NCI-H446 (cell line): Measurements from ENCODE around the gene KCTD14.
"Not testable (repeated sequence)": the region's sequence is repeated elsewhere in the genome, so short reads cannot be mapped to it uniquely, and the experiment has no call there.

Source experiments
- DNase-seq, 2 experiments: peaks; one replicate each; lab custom pipeline; 2025; lab: John Stamatoyannopoulos, UW

Gene KCTD14

GRCh38 chr11:78046486-78046854 is 23.4 kb upstream of the KCTD14 start:
- DNase-seq: no peak

DNA sequence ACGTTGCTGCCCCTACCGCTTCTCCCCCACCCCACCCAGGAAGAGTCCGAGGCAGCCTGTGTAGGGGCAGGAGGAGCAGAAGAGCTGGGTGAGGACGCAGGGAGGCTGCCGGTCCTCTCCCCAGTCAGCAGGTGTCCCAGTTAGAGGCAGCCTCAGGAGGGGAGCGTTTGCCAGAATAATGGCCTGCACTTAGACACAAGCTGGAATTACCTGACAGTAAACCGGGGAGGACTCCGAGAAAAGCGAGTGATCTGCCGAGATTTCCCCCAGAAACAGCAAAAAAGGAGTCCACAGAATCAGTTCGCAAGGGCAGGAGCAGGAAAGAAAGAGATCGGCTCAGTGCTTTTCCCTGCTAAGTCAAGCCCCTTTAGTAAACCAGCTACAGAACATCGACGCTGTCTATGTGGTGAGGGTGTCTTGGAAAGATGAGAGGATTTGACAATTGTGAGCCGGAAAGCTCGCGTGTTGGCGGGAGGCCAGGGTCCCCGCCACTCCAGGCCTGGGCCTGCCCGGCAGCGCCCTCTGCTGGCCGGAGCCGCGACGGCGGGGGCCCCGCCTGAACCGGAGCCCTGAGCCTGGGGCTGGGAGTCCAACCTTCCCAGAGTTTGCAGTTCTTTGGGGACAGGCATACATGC is 22.9 kb upstream of the KCTD14 start:
- DNase-seq: peak; percentile 73 to 91

GRCh38 chr11:78044706-78045105 is 21.6 kb upstream of the KCTD14 start:
- DNase-seq: no peak

DNA sequence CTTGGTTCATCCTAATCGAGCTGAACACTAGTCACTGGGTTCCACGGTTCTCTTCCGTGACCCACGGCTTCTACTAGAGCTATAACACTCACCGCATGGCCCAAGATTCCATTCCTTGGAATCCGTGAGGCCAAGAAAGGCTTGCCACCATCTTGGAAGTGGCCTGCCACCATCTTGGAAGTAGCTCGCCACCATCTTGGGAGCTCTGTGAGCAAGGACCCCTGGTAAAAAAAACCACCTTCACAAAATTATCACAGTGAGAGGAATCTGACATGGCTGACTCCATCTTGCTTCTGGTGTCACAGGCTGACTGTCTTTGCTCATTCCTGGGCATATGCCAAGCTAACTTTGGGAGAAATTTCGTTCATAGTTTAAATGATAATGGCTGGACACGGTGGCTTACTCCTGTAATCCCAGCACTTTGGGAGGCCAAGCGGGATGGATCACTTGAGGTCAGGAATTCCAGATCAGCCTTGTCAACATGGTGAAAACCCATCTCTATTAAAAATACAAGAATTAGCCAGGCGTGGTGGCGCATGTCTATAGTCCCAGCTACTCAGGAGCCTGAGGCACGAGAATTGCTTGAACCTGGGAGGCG is 18.9 kb upstream of the KCTD14 start:
- no peak for DNase-seq

DNA sequence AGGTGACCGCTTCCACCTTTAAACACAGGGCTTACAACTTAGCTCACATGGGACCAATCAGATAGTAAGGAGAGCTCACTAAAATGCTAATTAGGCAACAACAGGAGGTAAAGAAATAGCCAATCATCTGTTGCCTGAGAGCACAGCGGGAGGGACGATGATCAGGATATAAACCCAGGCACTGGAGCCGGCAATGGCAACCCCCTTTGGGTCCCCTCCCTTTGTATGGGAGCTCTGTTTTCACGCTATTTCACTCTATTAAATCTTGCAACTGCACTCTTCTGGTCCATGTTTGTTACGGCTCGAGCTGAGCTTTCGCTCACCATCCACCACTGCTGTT is 18.3 kb upstream of the KCTD14 start:
- not testable (repeated sequence) for DNase-seq

- DNase-seq: no peak
Measured at GRCh38 chr11:78040691-78041379, 17.8 kb upstream of the KCTD14 start.

DNA sequence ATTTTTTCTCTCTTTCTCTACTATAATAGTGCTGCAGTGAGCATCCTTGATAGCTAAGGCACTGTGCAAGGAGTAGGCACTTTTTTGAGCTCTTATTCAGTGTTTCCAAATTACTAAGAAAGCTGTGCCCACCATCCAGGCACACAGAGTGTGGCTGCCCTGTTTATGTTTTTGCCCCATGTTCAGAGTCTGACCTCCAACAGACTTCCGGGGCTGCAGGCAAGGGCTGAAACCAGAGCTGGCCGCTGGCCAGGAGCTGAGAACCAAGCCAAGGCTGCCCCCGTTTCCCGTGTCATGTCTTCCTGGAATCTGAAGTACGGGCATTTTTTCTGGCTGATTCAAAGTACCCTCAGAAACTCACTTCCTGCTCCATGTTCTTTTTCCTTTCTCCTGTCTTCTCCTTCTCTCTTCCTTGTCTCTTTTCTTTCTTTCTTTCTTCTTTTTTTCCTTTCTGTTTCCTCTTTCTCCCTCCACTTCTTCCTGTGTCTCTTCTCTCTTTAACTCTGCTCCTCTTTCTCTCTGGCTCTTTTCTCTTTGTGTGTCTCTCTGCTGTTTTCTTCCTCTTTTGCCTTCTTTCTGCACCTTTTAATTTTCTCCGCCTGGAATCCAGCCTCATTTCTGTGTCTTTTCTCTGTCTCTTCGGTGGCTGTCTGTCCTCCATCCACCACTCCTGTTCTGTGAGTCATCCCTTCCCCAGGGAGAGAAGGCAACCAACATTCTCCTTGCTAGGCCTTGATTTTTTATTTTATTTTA is 17.0 kb upstream of the KCTD14 start:
- DNase-seq: peak in 1 of 2 experiments; percentile 82

GRCh38 chr11:78039391-78039918 is 16.4 kb upstream of the KCTD14 start:
- no peak for DNase-seq

- DNase-seq: peak in 1 of 2 experiments; percentile 26
Measured at GRCh38 chr11:78038697-78039313, 15.7 kb upstream of the KCTD14 start.

DNA sequence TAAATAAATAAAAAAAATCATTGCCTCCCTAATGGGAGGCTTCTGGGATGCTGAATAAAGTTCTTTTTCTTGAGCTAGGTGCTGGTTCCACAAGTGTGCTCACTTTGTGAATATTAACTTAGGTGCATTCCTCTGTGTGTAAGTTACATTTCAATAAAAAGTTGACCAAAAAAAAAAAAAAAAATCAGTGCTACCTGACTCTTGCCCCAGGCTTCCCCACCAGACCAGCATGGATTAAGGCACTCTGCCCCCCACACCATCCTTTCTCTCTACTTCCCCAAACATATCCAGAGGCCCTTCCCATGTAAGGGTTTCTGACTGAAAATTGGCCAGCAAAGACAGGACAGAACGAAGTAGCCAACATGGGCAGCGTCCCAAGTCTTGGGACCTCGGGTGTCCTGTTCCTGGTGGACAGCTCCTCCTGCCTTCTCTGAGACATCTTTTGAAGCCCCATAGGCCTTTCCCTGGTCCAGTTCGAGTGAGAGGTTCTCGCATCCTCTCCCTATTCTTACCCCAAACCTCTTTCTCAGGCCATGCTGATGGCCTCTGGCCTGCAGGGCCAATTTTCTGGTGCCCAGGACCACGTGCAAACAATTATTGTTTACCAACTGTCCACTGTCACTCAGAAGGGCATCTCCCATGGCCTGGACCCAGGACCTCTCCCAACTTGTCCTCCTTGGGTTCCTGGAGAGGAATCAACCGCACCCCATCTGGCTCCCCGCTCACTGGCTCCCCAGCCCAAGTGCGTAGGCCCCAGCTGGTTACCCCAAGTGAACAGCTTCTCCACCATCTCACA is 14.9 kb upstream of the KCTD14 start:
- DNase-seq: no peak

DNA sequence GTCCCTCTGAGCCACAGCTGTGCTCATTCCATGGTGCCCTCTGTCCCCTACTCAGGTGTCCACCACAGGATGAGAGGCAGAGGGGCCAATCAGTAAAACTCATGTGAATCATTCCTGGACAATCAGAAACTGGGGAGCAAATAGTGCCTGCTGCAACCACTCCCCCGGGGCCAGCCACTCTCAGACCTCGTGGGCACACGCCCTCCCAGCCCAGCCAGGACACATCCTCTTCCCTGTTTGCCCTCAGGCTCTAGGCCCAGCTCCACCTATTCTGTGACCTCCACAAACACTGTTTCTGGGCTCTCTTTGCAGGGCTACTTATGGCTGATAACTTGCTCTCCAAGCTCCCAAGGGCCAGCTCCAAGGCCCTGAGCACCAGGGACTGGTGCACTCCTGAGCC is 14.0 kb upstream of the KCTD14 start:
- DNase-seq: no peak

- no peak for DNase-seq
Measured at GRCh38 chr11:78036313-78036712, 13.2 kb upstream of the KCTD14 start.

DNA sequence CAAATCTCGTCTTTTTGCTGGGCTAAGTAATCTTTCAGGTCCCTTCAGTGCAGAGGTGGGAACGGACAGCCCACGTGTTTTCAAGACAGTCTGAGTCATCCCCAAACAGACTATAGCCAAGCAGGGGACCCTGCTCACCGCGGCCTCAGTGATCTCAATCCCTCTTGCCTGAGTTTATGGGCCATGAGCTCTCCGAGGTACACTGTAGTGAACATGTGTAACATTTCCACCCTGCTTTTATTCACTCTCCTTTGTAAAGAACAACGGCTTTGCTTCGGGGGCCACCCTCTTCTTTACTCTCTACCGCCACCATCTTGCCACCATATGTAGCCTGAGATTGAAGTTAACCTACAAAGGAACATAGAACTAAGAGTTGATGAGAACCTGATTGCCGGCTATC is 11.5 kb upstream of the KCTD14 start:
- no peak for DNase-seq

- DNase-seq: no peak
Measured at GRCh38 chr11:78033040-78033439, 10.0 kb upstream of the KCTD14 start.

GRCh38 chr11:78032090-78032489 is 9.0 kb upstream of the KCTD14 start:
- DNase-seq: peak in 1 of 2 experiments; percentile 85

DNA sequence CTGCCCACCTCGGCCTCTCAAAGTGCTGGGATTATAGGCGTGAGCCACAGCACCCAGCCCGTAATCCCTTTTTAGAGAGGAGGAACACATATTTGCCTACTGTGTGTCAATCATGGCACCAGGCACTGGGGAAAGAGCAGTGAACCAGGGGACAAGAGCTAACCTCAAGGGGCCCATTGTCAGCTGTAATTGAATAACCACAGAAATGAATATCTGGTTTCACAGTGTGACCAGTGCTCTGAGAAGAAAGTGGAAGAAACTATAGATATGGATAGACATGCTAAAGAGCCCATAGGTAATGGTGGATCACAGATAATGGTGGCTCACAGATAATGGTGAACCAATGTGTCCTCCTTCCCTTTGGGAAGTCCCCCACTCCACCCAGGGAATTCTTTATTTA is 8.6 kb upstream of the KCTD14 start:
- DNase-seq: no peak

GRCh38 chr11:78030429-78031325 is 7.6 kb upstream of the KCTD14 start:
- peak; percentile 99 for DNase-seq

DNA sequence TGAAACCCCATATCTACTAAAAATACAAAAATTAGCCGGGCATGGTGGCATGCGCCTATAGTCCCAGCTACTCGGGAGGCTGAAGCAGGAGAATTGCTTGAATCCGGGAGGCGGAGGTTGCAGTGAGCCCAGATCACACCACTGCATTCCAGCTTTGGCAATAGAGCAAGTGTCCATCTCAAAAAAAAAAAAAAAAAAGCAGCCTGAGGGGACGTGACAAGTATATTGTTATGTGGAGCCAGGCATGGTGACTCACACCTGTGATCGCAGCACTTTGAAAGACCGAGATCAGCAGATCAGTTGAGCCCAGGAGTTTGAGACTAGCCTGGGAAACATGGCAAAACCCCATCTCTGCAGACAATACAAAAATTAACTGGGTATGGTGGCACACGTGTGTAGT is 5.3 kb upstream of the KCTD14 start:
- not testable (repeated sequence) for DNase-seq

DNA sequence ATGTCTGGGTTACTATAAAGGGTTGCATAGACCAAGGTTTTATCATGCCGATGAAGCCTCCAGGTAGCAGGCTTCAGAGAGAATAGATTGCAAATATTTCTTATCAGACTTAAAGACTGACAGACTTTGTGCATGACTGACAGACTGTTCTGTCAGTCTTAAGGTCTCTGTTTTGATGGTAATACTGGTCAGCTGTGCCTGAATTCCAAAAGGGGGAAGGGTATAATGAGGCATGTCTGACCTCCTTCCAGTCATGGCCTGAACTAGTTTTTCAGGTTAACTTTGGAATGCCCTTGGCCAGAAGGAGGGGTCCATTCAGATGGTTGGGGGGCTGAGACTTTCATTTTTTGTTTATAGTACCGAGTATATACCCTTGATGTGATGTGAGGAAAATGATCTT is 4.7 kb upstream of the KCTD14 start:
- DNase-seq: no peak

- no peak for DNase-seq
Measured at GRCh38 chr11:78025378-78025777, 2.3 kb upstream of the KCTD14 start.
